Measurements from ENCODE around the gene CLCN1. TPM values are rescaled to one million over a fixed set of nuclear protein-coding genes. Genes with fewer than 3 reads are reported as not detected.

CLCN1 gene
- total and polyA plus RNA-seq, 2 donors (not counting 3 experiments of a cell fraction or from before 2014, with no cell fraction given), result not detected

- DNase-seq (ENCODE audit: low read depth, low spot score), result no peak
- Histone ChIP-seq H3K9ac (replicated peaks; ENCODE audit: extremely low read depth, insufficient read depth, low read length) (no peak overlapping the region), H2AFZ (ENCODE audit: low read depth, low read length) (no peak overlapping the region), H3K9me1 (replicated peaks; ENCODE audit: control insufficient read depth, extremely low read depth, insufficient read depth, low read length) (no peaks in the 10 kb centered on the region), H3K4me1 (ENCODE audit: control insufficient read depth, extremely low read depth, insufficient read depth, low read length) (peaks cover 86% of the 10 kb centered on the region), H3K27ac (ENCODE audit: insufficient read depth, low read depth, low read length) (no peak overlapping the region), H3K36me3 (ENCODE audit: control insufficient read depth in 2 of 2, extremely low read depth in 1 of 2, insufficient read depth in 2 of 2, low read length in 2 of 2) (peaks cover 19 to 44% of the 10 kb centered on the region in 2 experiments), H3K79me2 (ENCODE audit: control insufficient read depth, insufficient read depth, low read length) (peaks cover 65% of the 10 kb centered on the region), H3K9me3 (replicated peaks; ENCODE audit: control insufficient read depth, insufficient read depth, low read length) (no peaks in the 10 kb centered on the region), H3K27me3 (ENCODE audit: control insufficient read depth in 2 of 2, insufficient read depth in 2 of 2, low read length in 2 of 2) (no peaks in the 10 kb centered on the region), H4K20me1 (replicated peaks; ENCODE audit: control insufficient read depth, extremely low read depth, insufficient read depth, low read length) (no peaks in the 10 kb centered on the region), H3K4me3 (replicated peaks in 1 of 3; ENCODE audit: insufficient read depth in 1 of 3, low read depth in 1 of 3, low read length in 3 of 3) (no peak overlapping the region), H3K4me2 (ENCODE audit: insufficient read depth, low read length) (no peak overlapping the region)
- dilution Hi-C loops (cut with MboI; ENCODE audit: extremely low pct_ligation_motif_present, low sequenced_read_pairs), result loop anchor here (25.0 kb wide), 1 partner anchor 124 kb away; no protein-coding TSS in a partner anchor
- ChIA-PET CTCF (interaction anchor here (0.7 to 4.3 kb wide), 5 partner anchors 8 to 117 kb away, joined by 3 to 24 read pairs (median 3); no protein-coding TSS in a partner anchor), POLR2A (interaction anchor here (1.1 kb wide), 1 partner anchor 112 kb away, joined by 6 read pairs; no protein-coding TSS in a partner anchor)
- TF ChIP-seq GATA2 (IDR thresholded peaks at IDR 0.05; ENCODE audit: insufficient read depth, insufficient read length, low read depth, low read length), result no peak
- TF ChIP-seq MAX (IDR thresholded peaks at IDR 0.05; ENCODE audit: insufficient read depth, insufficient read length), result no peak
- TF ChIP-seq CTCF (IDR thresholded peaks at IDR 0.05; ENCODE audit: extremely low read depth in 1 of 2, insufficient read depth in 1 of 2, low read depth in 1 of 2, low read length in 2 of 2), result no peak
- no peak for TF ChIP-seq JUN (IDR thresholded peaks at IDR 0.05; ENCODE audit: borderline replicate concordance, insufficient read depth, insufficient read length, low read depth)
- no peak for TF ChIP-seq POLR2A (IDR thresholded peaks at IDR 0.05; ENCODE audit: low read depth, low read length)
- TF ChIP-seq FOS (IDR thresholded peaks at IDR 0.05; ENCODE audit: borderline replicate concordance, insufficient read depth, low read length), result no peak
- TF ChIP-seq POLR2AphosphoS5 (IDR thresholded peaks at IDR 0.05; ENCODE audit: insufficient read depth, low read depth, low read length), result no peak
- no peak for TF ChIP-seq MYC (IDR thresholded peaks at IDR 0.05; ENCODE audit: low read depth, low read length)
- TF ChIP-seq EZH2 (IDR thresholded peaks at IDR 0.05; ENCODE audit: borderline replicate concordance, low read depth, low read length, severe bottlenecking), result no peak
- BruUV-seq (replicated peaks), result no TSS peak
- intact Hi-C loops (cut with micrococcal nuclease), result no loop called here
- no peak for FAIRE-seq
Measured at GRCh38 chr7:143388051-143388450, 72.1 kb downstream of the CLCN1 start.
